Measurements from ENCODE around the gene TM2D3. TPM values are rescaled to one million over a fixed set of nuclear protein-coding genes. Genes with fewer than 3 reads are reported as not detected.

TM2D3 gene
- total and polyA plus RNA-seq, 2 donors from 2014 or later, result 47.9 to 48.7 TPM

GRCh38 chr15:101697488-101697887 is 45.3 kb upstream of the TM2D3 start:
- FAIRE-seq (no peak), DNase-seq (no peak)
- no peaks in the 10 kb centered on the region for H3K9me3 ChIP-seq (ENCODE audit: control insufficient read depth in 2 of 3, insufficient read depth in 1 of 3, low read length in 3 of 3)
- H3K4me1 ChIP-seq (ENCODE audit: control insufficient read depth in 2 of 3, insufficient read depth in 2 of 3, low read depth in 1 of 3, low read length in 3 of 3), result no peaks in the 10 kb centered on the region
- H3K9ac ChIP-seq (ENCODE audit: low read length in 3 of 3), result no peak overlapping the region
- H3K4me3 ChIP-seq (ENCODE audit: low read length in 3 of 3), result no peak overlapping the region
- peaks cover 9 to 28% (median 27%) of the 10 kb centered on the region in 3 donors for H3K36me3 ChIP-seq (ENCODE audit: control insufficient read depth in 2 of 3, insufficient read depth in 3 of 3, low read length in 3 of 3)
- H3K27me3 ChIP-seq (ENCODE audit: control insufficient read depth, insufficient read depth, low read length), result no peaks in the 10 kb centered on the region
- TF ChIP-seq CTCF (IDR thresholded peaks at IDR 0.05; ENCODE audit: borderline replicate concordance, extremely low read depth, insufficient read depth), result no peak
- no peak overlapping the region for H3K27ac ChIP-seq (ENCODE audit: low read depth in 2 of 2, low read length in 2 of 2)
- intact Hi-C loops (cut with DNase I), result no loop called here

GRCh38 chr15:101696829-101697228 is 44.6 kb upstream of the TM2D3 start:
- Histone ChIP-seq H3K9me3 (ENCODE audit: control insufficient read depth in 2 of 3, insufficient read depth in 1 of 3, low read length in 3 of 3) (no peaks in the 10 kb centered on the region), H3K27ac (ENCODE audit: low read depth in 2 of 2, low read length in 2 of 2) (no peak overlapping the region), H3K36me3 (ENCODE audit: control insufficient read depth in 2 of 3, insufficient read depth in 3 of 3, low read length in 3 of 3) (peaks cover 9 to 30% (median 21%) of the 10 kb centered on the region in 3 donors), H3K27me3 (ENCODE audit: control insufficient read depth, insufficient read depth, low read length) (no peaks in the 10 kb centered on the region), H3K4me1 (ENCODE audit: control insufficient read depth in 2 of 3, insufficient read depth in 2 of 3, low read depth in 1 of 3, low read length in 3 of 3) (no peaks in the 10 kb centered on the region), H3K9ac (ENCODE audit: low read length in 3 of 3) (no peak overlapping the region), H3K4me3 (ENCODE audit: low read length in 3 of 3) (no peak overlapping the region)
- peak in 1 of 5 donors; percentile 16 for DNase-seq
- intact Hi-C loops (cut with DNase I), result no loop called here
- FAIRE-seq, result no peak
- no peak for TF ChIP-seq CTCF (IDR thresholded peaks at IDR 0.05; ENCODE audit: borderline replicate concordance, extremely low read depth, insufficient read depth)

- H3K27ac ChIP-seq (ENCODE audit: low read depth in 2 of 2, low read length in 2 of 2), result no peak overlapping the region
- no peak for FAIRE-seq
- intact Hi-C loops (cut with DNase I), result no loop called here
These were observed 42.1 kb upstream of the TM2D3 start for GRCh38 chr15:101694261-101694660.

More at GRCh38 chr15:101694261-101694660, 42.1 kb upstream of the TM2D3 start:
- H3K4me3 ChIP-seq (ENCODE audit: low read length in 3 of 3), result no peak overlapping the region
- no peaks in the 10 kb centered on the region for H3K9me3 ChIP-seq (ENCODE audit: control insufficient read depth in 2 of 3, insufficient read depth in 1 of 3, low read length in 3 of 3)
- H3K27me3 ChIP-seq (ENCODE audit: control insufficient read depth, insufficient read depth, low read length), result no peaks in the 10 kb centered on the region
- peaks cover under 1 to 22% (median under 1%) of the 10 kb centered on the region in 3 donors for H3K36me3 ChIP-seq (ENCODE audit: control insufficient read depth in 2 of 3, insufficient read depth in 3 of 3, low read length in 3 of 3)
- no peak for TF ChIP-seq CTCF (IDR thresholded peaks at IDR 0.05; ENCODE audit: borderline replicate concordance, extremely low read depth, insufficient read depth)
- no peak for DNase-seq
- H3K4me1 ChIP-seq (ENCODE audit: control insufficient read depth in 2 of 3, insufficient read depth in 2 of 3, low read depth in 1 of 3, low read length in 3 of 3), result no peaks in the 10 kb centered on the region
- H3K9ac ChIP-seq (ENCODE audit: low read length in 3 of 3), result no peak overlapping the region
